A549 treated with RU486 at 1 μM for 4 hours (cell line): ENCODE measurements around the gene FZD2. TPM values are rescaled to one million over a fixed set of nuclear protein-coding genes. Genes with fewer than 3 reads are reported as not detected.

Source experiments
- total RNA-seq: library from RNA; stranded (reverse); fragments of 200-300 nt; extraction: Qiagen RNA extraction; gene quantifications from 5 replicates; pipeline ENCODE4 v1.2.3, GENCODE V29; 2022; ENCODE audit warnings: low read depth

FZD2 gene
- 27.7 to 45.7 TPM (median 39.2 TPM) in 5 replicates for total RNA-seq

DNA sequence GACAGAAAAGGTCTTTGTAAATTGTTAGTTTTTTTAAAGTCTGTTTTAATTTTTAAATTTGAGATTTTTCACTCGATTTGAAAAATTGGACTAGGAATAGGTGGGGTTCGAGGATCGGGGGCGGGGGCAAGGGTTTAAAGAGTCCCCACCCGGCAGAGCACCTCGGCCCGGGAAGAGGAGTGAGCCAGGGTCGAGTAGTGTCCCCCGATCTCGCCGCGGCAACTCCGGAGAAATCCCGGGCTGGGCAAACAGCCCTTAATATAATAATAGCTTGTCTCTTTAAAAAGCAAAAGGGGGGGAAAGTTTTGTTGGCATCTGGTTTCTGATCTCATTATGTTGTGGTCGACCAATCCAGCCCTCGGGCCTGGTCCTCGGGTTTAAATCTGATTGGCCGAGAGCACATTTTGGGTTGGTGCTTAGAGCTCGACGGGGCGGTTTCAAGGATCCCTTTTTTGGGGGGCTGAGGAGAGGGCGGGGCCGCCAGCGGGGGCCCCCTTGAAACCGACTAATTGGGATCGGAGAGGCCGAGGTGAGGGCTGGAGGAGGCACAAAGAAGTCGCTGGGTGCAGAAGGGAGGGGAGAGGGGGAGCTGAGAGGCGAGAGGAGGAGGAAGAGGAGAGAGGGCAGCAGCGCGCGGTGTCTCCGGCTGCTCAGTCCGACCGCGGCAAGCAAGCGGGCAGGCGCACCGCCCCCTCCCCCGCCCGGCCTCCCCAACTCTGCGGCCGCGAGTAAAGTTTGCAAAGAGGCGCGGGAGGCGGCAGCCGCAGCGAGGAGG, at the start of gene FZD2:
Gene FZD2, plus strand, starts transcription at position 653 of the 775 bp plus-strand sequence. CDS start 205 bp downstream, outside the sequence.

Other genes starting within 250 kb of the FZD2 start
- 0.29 to 0.59 TPM (median 0.53 TPM) in 5 replicates for gene RUNDC3A, start 248.9 kb upstream of the FZD2 start, total RNA-seq
- 140 to 211 TPM (median 202 TPM) in 5 replicates for gene SLC25A39, start 232.7 kb upstream of the FZD2 start, total RNA-seq
- gene GRN, start 212.2 kb upstream of the FZD2 start, total RNA-seq: 197 to 268 TPM (median 233 TPM) in 5 replicates
- 2.4 to 5.2 TPM (median 3.8 TPM) in 5 replicates for gene FAM171A2, start 193.6 kb upstream of the FZD2 start, total RNA-seq
- 0.84 to 2.2 TPM (median 1.4 TPM) in 5 replicates for gene ITGA2B, start 167.8 kb upstream of the FZD2 start, total RNA-seq
- gene GPATCH8, start 54.1 kb upstream of the FZD2 start, total RNA-seq: 16.7 to 23.4 TPM (median 22.4 TPM) in 5 replicates
- gene MEIOC, start 99.0 kb downstream of the FZD2 start, total RNA-seq: 1.3 to 3.3 TPM (median 2.5 TPM) in 5 replicates
- 21.6 to 42.5 TPM (median 31.2 TPM) in 5 replicates for gene CCDC43, start 132.3 kb downstream of the FZD2 start, total RNA-seq
- gene DBF4B, start 151.2 kb downstream of the FZD2 start, total RNA-seq: 24.8 to 31.7 TPM (median 29.4 TPM) in 5 replicates
- 1.9 to 2.5 TPM (median 2.2 TPM) in 5 replicates for gene ADAM11, start 201.5 kb downstream of the FZD2 start, total RNA-seq